Gastrocnemius medialis (tissue), 4 donors: Measurements from ENCODE around the gene BLVRB. TPM values are rescaled to one million over a fixed set of nuclear protein-coding genes. Genes with fewer than 3 reads are reported as not detected.

Experiments
- ATAC-seq, 2 donors: fragments of 150-250 bp; one replicate each; pipeline ENCODE4 v1.9.1; 2016
- DNase-seq, 2 donors: peaks; one replicate each; pipeline ENCODE4 v3.0.0-alpha.2; 2019
- H3K27ac ChIP-seq, 4 donors: fragments of 200-600 bp; sonication (generic); 1 replicate in 1 of 4; 2 replicates in 3 of 4; pipeline ENCODE4 v1.5.1; 2016 to 2018; ENCODE audit warnings: mild to moderate bottlenecking in 2 of 4, moderate library complexity in 1 of 4
- H3K27me3 ChIP-seq, 3 donors: fragments of 200-600 bp; sonication (generic) in 2 of 3; 1 replicate in 1 of 3; 2 replicates in 2 of 3; pipeline versions ENCODE4 v1.5.1 to v1.6.0; 2016 to 2019; ENCODE audit warnings: mild to moderate bottlenecking in 1 of 3, moderate library complexity in 1 of 3
- H3K36me3 ChIP-seq, 2 donors: fragments of 200-600 bp; sonication (generic) in 1 of 2; one replicate each; pipeline ENCODE4 v1.5.1; 2017 to 2018
- H3K4me1 ChIP-seq, 2 donors: fragments of 200-600 bp; sonication (generic) in 1 of 2; one replicate each; pipeline ENCODE4 v1.5.1; 2016 to 2017; ENCODE audit warnings: mild to moderate bottlenecking in 2 of 2
- H3K4me3 ChIP-seq, 4 donors: fragments of 200-600 bp; sonication (generic) in 3 of 4; 1 replicate in 1 of 4; 2 replicates in 3 of 4; pipeline ENCODE4 v1.5.1; 2016 to 2019; ENCODE audit warnings: mild to moderate bottlenecking in 2 of 4
- H3K9me3 ChIP-seq, 3 donors: fragments of 200-600 bp; sonication (generic) in 2 of 3; 1 replicate in 1 of 3; 2 replicates in 2 of 3; pipeline ENCODE4 v1.5.1; 2016 to 2019
- CTCF ChIP-seq, 5 experiments: fragments of 450-650 bp in 3 of 5; fragments of 200-600 bp in 2 of 5; sonication (generic) in 2 of 5; IDR thresholded peaks in 4 of 5; conservative IDR thresholded peaks in 1 of 5; 1 replicate in 4 of 5; 2 replicates in 1 of 5; pipeline ENCODE4 v1.5.1; 2016 to 2019; ENCODE audit warnings: antibody characterized with exemption in 5 of 5, mild to moderate bottlenecking in 3 of 5, moderate library complexity in 3 of 5
- POLR2A ChIP-seq, 2 donors: fragments of 450-650 bp; IDR thresholded peaks; one replicate each; pipeline ENCODE4 v1.6.1; 2017; ENCODE audit warnings: antibody characterized with exemption in 2 of 2, mild to moderate bottlenecking in 2 of 2, moderate library complexity in 2 of 2
- in situ Hi-C, 4 donors: fragments of 200-750 bp; cut with MboI; loops; one replicate each; pipeline versions ENCODE4 v1.15.0 to v1.8.0; 2017; ENCODE audit warnings: low sequenced_read_pairs in 4 of 4
- intact Hi-C: fragments of 100-400 bp; cut with DNase I; formaldehyde crosslinking; loops from one replicate; pipeline ENCODE4 v1.15.1; 2023; ENCODE audit warnings: low total_unique reads
- total RNA-seq, 4 donors: library from RNA; depleted of rRNA; stranded (reverse); fragments of >200 nt; gene quantifications; one replicate each; pipeline versions ENCODE4 v1.1.0 to v1.2.3, GENCODE V29; 2016

The BLVRB gene
- total RNA-seq = 100 to 1,000 TPM; 254 to 679 (median 280) TPM

- Histone ChIP-seq H3K4me1 (peaks cover 5 to 22% of the 10 kb centered on the region in 2 donors), H3K27ac (peak within 1 kb of the TSS; percentile 97 to 100 (median 98)), H3K27me3 (no peaks in the 10 kb centered on the region), H3K36me3 (no peaks in the 10 kb centered on the region), H3K4me3 (peak within 1 kb of the TSS; percentile 81 to 100 (median 88)), H3K9me3 (no peaks in the 10 kb centered on the region)
- peak; percentile 93 to 95 for TF ChIP-seq POLR2A (IDR thresholded peaks at IDR 0.05)
- TF ChIP-seq CTCF (IDR thresholded peaks at IDR 0.05 in 4 of 5, conservative IDR thresholded peaks at IDR 0.05 in 1 of 5) = peak in 1 of 5 experiments; percentile 10
- intact Hi-C loops (loop anchor here (1.0 to 10.0 kb wide), 7 partner anchors 21 to 631 kb away; partner anchors contain the start of genes C19orf47, DYRK1B, EGLN2 and PLD3), in situ Hi-C loops (loop anchor here in 1 of 4 donors (10.0 kb wide), 1 partner anchor 51 kb away; the partner anchor contains the start of gene PRX)
- ATAC-seq = peak; percentile 77 to 86
- DNase-seq = peak; percentile 99 to 100
Observed at GRCh38 chr19:40465557-40466218, at the start of gene BLVRB. Gene BLVRB (minus strand): TSS chr19:40465745. CDS start chr19:40465688, 57 bp downstream.

- H3K27ac ChIP-seq = no peak overlapping the region
- H3K4me3 ChIP-seq = no peak overlapping the region
- intact Hi-C loops = no loop called here
- no peaks in the 10 kb centered on the region for H3K9me3 ChIP-seq
- H3K4me1 ChIP-seq = no peaks in the 10 kb centered on the region
- in situ Hi-C loops = no loop called here
- TF ChIP-seq POLR2A (IDR thresholded peaks at IDR 0.05) = no peak
- no peak for TF ChIP-seq CTCF (IDR thresholded peaks at IDR 0.05 in 4 of 5, conservative IDR thresholded peaks at IDR 0.05 in 1 of 5)
- H3K36me3 ChIP-seq = no peaks in the 10 kb centered on the region
- peaks cover 0 to 10% (median 8%) of the 10 kb centered on the region in 3 donors for H3K27me3 ChIP-seq
- DNase-seq (no peak), ATAC-seq (no peak)
Observed at GRCh38 chr19:40513741-40514315, 48.3 kb upstream of the BLVRB start.

- peaks cover 0 to 10% (median 8%) of the 10 kb centered on the region in 3 donors for H3K27me3 ChIP-seq
- no peak overlapping the region for H3K4me3 ChIP-seq
- TF ChIP-seq POLR2A (IDR thresholded peaks at IDR 0.05) (no peak), CTCF (IDR thresholded peaks at IDR 0.05 in 4 of 5, conservative IDR thresholded peaks at IDR 0.05 in 1 of 5) (no peak)
- no peak for DNase-seq
- H3K4me1 ChIP-seq = no peaks in the 10 kb centered on the region
- no peak overlapping the region for H3K27ac ChIP-seq
- intact Hi-C loops (no loop called here), in situ Hi-C loops (no loop called here)
- no peaks in the 10 kb centered on the region for H3K9me3 ChIP-seq
- no peaks in the 10 kb centered on the region for H3K36me3 ChIP-seq
- no peak for ATAC-seq
Observed at GRCh38 chr19:40513345-40513678, 47.8 kb upstream of the BLVRB start.

GRCh38 chr19:40512473-40513344, 47.2 kb upstream of the BLVRB start:
- H3K27ac ChIP-seq = no peak overlapping the region
- DNase-seq (no peak), ATAC-seq (peak in 1 of 2 donors; percentile 36)
- intact Hi-C loops = no loop called here
- in situ Hi-C loops = no loop called here
- H3K4me3 ChIP-seq = peak overlapping the region in 2 of 4 donors; percentile 9 to 21
- H3K27me3 ChIP-seq = peaks cover 0 to 10% (median 8%) of the 10 kb centered on the region in 3 donors
- no peak for TF ChIP-seq CTCF (IDR thresholded peaks at IDR 0.05 in 4 of 5, conservative IDR thresholded peaks at IDR 0.05 in 1 of 5)
- no peak for TF ChIP-seq POLR2A (IDR thresholded peaks at IDR 0.05)
- H3K4me1 ChIP-seq = no peaks in the 10 kb centered on the region
- H3K36me3 ChIP-seq = no peaks in the 10 kb centered on the region
- H3K9me3 ChIP-seq = no peaks in the 10 kb centered on the region
